GM21529 (cell line): ENCODE results near the gene RNF40.
"Not testable (repeated sequence)": the region's sequence is repeated elsewhere in the genome, so short reads cannot be mapped to it uniquely, and the experiment has no call there.

Experiments
- ATAC-seq: cut with Tn5 transposase; IDR thresholded peaks from one replicate; pipeline ENCODE4 v1.9.1; 2021; ENCODE audit not compliant: unreplicated experiment

RNF40 gene

DNA sequence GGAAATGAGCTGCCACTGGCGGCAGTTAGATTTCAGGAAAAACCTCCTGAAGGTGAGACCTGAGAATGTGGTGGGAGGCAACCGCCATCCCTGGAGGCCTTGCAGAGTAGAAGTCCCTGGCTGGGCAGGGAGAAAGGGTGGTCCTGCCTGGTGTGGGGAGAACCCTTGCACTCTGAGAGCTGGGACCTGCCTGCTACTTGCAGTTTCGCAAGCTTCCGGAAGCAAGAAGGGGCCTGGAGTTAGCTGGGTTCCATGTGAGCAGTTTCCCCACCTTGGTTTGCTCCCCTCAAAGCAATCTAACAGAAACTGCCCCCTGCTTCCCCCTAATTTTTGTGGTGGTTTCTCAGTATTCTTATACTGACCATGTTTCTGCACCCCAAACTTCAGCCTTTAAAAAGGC lies 18.4 kb downstream of the RNF40 start:
- no peak for ATAC-seq

DNA sequence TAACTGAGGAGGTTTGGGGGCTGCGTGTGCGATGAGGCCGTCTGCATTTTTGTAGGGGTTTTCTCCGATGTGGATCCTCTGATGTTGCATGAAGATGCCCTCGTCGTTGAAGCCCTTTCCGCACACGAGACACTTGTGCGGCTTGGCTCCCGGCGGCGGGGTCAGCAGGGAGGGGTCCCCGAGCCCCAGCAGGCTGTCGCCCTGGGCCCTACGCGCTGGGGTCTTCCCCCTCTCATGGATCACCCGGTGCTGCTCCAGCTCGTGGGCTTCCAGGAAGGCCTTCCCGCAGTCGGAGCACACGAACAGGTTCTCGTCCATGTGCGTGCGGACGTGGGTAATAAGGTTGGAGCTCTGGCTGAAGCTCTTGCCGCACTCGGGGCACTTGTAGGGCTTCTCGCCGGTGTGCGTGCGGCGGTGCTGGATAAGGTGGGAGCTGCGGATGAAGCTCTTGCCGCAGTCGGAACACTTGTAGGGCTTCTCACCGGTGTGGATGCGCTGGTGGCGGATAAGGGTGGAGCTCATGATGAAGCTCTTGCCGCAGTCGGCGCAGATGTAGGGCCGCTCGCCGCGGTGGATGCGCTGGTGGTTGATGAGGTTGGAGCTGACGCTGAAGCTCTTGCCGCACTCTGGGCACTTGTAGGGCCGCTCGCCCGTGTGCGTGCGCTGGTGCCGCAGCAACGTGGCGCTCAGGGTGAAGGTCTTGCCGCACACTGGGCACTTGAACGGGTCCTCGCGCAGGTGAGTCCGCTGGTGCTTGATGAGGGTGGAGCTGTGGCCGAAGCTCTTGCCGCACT lies 20.6 kb downstream of the RNF40 start:
- no peak for ATAC-seq

DNA sequence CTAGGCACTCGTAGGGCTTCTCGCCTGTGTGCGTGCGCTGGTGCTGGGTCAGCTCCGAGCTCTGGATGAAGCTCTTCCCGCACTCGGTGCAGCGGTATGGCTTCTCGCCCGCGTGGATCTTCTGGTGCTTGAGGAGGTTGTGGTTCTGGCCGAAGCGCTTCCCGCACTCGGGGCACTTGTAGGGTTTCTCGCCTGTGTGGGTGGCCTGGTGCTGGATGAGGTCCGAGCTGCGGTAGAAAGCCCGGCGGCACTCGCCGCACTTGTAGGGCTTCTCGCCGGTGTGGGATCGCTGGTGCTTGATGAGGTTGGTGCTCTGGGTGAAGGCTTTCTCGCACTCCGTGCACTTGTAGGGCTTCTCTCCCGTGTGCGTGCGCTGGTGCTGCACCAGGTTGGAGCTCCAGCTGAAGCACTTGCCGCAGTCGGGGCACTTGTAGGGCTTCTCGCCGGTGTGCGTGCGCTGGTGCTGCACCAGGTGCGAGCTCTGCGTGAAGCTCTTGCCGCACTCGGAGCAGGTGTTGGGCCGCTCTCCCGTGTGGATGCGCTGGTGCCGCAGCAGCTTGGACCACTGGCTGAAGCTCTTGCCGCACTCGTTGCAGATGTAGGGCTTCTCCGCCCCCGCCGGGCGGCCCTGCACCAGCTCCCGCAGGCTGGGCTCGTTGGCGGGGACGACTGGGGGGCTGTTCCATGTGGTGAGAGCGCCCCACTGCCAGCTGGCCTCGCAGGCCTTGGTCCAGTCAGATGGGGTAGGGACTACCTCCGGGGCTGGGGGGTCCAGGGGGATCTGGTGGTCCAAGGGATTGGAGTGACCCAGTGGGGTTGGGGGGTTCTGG lies 21.4 kb downstream of the RNF40 start:
- ATAC-seq = no peak

DNA sequence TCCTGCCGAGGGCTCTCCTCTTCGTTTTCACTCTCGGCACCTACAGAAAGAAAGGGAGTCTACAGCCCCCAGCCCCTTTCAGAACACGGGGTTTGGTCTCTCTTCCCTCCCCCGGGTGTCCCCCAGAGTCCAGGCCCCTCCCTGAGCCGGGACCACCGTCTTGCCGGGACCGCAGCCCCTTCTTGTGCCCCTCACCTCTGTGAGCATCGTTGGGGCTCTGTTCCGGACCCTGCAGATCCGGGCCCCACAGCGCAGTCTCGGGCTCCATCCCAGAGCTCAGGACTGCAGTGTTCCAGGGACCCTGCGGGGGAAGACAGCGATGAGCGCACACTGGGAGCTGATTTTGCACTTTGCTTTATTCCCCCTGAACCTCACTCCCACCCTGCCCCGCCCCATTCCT lies 22.1 kb downstream of the RNF40 start:
- ATAC-seq = no peak

DNA sequence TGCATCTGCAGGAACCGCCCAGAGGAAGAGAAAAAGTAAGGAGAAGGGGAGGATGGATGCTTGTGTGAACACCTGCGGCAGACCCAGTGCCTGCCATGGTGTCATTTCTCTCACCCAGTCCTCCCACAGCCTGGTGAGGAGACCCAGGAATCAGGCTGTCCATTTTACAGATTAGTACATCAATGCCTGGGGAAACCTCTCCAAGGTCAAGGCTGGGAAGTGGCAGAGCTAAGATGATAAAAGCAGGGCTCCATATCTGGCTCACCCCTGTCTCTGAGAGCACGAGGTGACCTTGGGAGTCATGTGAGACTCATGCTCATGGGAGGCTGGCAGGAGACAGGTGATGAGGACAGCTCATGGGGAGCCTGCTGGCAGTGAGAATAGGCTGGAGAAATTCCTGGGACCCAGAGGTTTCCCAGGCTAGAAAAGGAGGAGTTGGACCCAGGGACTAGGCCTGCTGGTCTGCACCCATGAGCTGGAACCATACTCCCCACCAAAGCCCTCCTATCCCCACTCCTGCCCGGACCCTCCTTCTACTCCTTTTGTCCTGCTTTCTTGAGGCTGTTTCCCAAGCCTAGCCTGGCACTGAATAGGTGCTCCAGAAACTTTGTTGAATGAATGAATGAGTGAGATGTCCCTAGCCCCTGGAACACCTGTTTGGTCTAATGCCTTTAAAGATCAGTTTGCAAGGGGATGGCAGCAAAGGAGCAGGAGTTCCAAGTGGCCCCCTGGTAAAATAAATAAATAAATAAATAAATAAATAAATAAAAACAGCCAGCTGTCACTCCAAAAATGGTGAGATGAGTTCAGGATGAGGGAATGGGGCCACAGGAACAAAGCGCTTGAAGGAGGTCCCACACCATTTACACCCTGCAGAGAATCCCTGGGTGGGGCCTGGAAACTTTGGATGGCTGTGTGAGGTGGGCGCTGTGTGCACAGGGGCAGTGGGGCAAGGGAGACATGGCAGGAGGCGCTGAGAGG lies 23.3 kb downstream of the RNF40 start:
- no peak for ATAC-seq

DNA sequence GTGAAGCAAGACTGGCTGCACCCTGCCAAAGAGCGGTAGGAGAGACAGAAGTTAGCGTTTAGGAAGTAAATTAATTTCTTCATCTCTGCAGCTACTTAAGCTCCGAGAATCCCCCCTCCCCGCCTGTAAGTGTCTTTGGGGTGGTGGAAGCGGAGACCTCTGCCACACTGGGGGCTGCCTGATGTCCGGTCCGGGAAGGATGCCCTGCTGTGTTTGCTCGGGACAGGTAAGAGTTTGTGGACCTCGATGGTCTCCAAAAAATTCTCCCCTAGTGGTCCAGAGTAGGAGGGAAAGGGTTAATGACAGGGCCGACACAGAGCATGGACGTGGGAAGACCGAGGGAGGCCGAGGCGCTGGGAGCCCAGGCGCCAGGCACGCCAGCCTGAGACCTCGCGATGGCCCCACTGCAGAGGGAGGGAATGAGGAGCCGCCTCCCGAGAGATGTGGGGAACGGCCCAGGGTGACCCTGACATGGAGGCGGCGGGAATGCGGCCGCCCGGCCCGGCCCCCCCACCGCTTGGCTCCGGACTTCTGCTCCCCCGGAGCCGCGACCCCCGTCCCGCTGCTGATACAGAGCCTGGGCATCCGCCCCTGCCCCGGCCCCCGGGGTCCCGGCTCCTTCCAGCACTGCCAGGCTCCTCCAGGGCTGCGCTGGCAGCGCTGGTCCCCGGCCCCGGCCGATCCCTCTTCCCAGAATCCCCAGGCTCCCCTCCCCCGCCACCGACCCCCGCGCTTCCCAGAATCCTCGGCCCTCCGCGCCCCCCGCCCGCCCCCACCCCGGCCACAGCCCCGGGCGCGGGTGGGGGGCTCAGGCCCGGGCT lies 24.2 kb downstream of the RNF40 start:
- ATAC-seq = no peak

DNA sequence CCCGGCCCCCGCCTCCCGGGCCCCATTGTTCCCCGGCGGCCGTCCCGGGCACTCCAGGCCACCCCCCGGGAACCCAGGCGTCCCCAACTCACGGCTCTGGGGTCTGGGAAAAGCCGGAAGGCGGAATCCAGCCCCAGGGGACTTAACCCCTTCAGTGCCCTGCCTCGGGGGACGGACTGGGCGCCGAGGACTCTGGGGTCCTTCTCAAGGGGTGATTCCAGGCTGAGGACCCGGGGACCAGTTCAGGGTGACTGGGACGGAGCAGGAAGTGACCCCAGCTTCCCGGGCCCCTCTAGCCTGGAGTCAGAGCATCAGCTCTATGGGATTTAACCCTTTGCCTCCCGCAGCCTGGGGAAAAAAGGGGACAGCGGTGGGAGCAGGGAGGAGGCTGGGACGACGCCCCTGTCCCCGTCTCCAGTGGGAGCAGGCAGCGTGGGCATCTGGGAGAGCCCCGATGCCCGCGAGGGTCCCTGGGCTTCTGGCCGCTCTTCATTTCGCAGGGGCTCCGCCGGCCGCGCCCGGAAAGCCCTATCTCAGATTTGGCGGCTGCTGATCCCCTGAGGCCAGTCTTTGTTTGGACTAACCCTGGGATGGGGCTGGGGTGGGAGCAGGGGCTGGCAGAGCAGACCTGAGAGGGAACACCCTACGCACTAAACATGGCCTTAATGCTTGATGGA lies 25.0 kb downstream of the RNF40 start, which contains the start of gene ZNF629:
ZNF629 (minus strand) TSS at position 270 of the 677 bp plus-strand sequence. CDS start 2,723 bp downstream, outside the sequence.
- ATAC-seq = no peak

DNA sequence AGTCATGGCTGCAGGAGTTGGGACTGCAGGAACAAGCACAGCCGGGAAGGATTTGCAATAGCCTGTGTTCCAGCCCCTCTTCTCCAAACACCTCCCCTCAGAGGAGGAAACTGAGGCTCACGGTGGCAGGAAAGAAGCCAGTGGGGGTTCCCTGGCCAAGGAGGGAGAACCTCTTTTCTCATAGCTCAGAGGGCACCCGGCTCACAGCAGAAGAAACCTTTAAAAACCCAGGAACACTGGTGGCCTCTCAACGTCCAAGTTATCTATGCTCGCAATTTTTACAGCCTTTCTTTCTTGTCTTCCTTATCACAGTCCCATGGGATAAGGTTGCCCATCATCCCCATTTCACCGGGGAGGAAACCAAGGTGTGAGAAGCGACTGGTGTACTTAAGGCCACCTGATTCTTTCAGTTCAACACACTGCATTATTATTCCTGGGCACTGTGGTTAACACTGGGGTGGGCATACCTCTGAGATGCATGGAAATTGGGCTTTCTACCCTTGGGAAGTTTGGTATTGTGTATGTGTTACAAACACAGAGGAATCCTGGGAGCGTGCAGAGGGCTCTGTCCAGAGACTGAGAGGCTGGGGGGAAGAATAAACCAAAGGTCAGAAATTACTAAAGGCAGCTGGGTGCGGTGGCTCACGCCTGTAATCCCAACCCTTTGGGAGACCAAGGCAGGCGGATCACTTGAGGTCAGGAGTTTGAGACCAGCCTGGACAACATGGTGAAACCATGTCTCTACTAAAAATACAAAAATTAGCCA lies 25.7 kb downstream of the RNF40 start:
- no peak for ATAC-seq

DNA sequence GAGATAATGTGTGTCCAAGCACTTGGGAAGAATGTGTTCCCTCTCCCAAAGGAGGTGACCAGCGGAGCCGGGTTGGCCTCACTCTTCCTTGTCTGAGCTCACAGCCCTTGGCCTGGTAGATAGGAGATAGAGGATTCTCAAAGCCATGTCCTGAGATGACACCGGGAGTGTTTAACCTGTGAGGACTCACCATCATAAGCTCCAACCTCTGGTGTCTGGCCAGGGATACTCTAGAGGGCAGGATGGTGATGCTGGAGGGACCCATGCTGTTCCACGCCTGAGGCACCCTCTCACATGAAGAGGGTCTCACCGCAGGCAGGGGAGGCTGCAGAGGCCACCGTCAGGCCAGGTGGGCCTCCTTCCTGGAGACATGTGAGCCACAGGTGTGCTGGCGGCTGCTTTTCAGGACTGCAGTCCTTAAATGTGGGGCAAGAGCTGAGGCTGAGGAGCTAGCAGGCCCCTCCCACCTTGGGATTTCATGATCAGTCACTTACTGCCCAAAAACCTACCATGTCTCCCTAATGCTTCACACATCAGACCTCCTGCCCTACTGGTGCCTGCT lies 31.5 kb downstream of the RNF40 start:
- ATAC-seq = no peak

DNA sequence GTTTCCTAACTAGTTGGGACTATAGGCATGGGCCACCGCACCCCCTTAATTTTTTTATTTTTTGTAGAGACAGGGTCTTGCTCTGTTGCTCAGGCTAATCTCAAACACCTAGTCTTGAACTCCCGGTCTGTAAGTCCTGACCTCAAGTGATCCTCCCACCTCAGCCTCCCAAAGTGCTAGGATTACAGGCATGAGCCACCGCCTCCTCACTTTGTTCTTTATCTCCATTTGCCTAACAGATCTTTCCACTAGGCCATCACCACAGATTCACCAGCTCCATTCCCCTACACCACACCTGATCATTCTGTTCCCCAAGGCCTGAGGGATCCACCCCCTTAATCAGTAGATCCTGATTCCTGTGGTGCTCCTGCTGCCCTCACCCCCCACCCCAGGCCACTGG lies 32.5 kb downstream of the RNF40 start:
- no peak for ATAC-seq

DNA sequence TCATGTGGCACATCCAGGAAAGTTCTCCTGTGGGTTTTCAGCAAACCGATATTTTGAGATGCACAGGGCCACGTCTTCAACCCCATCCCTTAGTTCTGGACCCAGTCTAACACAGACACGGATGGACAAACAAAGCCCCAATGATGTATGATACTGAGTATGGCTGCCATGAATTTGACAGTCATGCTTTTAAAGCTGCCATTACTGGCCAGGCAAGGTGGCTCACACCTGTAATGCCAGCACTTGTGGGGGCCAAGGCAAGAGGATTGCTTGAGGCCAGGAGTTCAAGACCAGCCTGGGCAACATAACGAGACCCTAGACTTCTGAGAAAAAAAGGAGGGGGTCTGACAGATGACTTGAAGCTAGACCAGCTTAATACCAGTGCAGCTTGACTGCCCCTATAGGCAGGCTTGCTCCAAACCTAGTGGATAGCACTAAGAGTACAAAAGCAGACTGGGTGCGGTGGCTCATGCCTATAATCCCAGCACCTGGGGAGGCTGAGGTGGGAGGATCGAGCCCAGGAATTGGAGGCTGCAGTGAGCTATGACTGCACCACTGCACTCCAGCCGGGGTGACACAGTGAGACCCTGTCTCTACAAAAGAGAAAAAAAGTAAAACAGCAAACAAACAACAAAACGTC lies 35.7 kb downstream of the RNF40 start:
- no peak for ATAC-seq

DNA sequence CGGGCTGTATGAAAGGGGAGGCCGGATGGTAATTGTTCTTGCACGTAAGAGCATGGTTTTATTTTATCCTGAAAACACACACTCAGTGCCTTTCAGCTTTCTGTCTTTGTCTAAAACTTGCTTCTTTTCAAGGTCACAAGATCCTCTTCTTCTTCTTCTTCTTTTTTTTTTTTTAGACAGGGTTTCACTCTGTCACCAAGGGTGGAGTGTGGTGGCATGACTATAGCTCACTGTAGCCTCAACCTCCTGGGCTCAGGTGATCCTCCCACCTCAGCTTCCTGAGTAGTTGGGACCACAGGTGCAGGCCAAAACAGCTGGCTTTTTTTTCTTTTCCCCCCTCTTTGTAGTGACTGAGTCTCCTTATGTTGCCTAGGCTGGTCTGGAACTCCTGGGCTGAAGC lies 40.8 kb downstream of the RNF40 start:
- no peak for ATAC-seq

DNA sequence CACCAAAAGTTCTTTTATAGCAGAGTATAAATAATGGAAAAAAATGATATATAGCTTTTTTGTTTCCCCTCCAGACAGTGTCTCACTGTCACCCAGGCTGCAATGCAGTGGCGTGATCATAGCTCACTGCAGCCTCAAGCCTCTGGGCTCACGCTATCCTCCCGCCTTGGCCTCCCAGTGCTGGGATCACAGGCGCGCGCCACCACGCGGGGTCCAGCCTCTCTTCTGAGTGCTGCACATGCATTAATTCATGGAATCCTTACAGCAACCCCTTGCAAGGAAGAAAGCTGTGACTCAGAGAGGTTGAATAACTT lies 42.9 kb downstream of the RNF40 start:
- ATAC-seq = no peak

DNA sequence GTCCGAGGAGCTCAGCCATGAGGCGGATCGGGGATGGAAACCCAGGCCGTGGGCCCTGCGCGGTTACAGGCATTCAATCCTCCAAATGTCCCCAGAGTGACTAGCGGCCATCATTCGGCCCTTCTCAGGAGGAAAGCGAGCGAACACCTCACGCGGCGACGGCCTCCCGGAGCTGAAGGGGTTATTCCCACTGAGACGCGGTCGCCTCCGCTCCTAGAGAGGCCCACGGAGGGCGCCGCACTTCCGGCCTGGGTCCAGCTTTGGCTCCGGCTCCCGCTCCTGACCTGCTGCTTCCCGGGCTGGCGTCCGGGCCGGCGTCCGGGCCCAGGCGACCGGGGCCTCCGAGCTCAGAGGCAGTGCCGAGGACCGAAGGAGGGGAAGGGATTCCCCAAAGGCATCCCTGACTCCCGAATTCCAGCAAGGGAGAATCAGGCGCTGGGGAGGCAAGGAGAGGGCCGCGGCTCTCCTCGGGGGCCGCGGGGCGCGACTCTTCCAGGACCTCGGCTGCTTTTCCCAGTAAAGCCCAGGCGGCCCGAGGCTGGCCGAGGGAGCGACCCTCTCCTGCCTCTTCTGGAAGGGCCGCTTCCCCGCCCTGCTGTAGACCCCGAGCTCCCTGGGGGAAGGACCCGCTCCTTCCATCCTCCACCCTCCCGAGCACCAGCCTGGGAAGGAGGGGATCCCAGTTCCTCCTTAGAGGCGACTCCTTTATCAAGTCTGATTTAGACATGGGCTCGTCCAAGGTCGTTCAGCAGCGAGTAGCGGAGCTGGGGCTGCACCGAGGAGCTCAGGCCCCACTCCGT lies 43.4 kb downstream of the RNF40 start:
- ATAC-seq = no peak

DNA sequence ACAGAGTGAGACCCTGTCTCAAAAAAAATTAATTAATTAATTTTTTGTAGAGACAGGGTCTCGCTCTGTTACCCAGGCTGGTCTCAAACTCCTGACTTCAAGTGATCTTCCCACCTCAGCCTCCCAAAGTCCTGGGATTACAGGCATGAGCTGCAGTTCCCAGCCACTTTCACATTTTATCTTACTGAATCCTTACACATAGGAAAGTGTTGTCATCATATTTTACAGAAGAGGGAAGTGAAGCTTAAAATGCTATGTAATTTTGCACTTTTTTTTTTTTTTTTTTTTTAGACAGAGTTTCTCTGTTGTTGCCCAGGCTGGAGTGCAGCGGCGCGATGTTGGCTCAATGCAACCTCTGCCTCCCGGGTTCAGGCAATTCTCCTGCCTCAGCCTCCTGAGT lies 46.0 kb downstream of the RNF40 start:
- no peak for ATAC-seq

DNA sequence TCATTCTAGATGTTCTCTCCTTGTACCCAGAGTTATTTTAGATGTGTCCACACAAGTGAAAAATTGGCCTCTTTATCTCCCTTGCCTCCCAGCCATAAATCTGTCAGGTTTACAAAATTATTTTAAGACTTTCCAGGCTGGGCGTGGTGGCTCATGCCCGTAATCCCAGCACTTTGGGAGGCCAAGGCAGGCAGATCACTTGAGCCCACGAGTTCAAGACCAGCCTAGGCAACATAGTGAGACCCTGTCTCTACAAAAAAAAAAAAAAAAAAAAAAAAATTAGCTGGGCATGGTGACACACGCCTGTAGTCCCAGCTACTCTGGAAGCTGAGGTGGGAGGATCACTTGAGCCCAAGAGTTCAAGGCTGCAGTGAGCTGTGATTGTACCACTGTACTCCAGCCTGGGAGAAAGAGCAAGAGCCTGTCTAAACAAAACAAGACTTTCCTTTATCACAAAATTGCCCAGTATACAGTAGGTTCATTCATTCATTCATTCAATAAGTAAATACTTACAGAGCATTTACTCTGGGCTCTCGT lies 46.8 kb downstream of the RNF40 start:
- not testable (repeated sequence) for ATAC-seq

DNA sequence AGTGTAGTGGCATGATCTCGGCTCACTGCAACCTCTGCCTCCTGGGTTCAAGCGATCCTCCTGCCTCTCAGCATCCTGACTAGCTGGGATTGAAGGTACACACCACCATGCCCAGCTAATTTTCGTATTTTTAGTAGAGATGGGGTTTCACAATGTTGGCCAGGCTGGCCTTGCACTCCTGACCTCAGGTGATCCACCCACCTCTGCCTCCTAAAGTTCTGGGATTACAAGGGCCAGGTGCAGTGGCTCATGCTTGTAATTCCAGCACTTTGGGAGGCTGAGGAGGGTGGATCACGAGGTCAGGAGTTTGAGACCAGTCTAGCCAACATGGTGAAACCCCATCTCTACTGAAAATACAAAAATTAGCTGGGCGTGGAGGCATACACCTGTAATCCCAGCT lies 47.6 kb downstream of the RNF40 start:
- not testable (repeated sequence) for ATAC-seq
